ENCODE measurements around the gene LEO1.

Gene LEO1

DNA sequence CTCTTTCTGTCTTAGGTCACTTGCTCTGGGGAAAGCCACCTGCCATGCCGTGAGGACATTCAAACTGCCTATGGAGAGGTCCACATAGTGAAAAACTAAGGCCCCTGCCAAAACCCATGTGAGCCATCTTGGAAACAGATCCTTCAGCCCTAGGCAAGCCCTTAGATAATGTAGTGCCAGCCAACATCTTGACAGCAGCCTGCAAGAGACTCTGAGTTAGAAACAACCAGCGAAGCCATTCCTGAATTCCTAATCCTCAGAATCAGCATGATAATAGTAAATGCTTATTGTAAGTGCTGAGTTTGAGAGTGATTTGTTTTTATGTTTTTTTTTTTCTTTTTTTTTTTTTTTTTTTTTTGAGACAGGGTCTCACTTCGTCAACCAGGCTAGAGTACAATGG is 40.6 kb downstream of the LEO1 start:
- TF ChIP-seq GABPA (IDR thresholded peaks at IDR 0.05; ENCODE audit: low read depth) = no peak
- TF ChIP-seq, protein P1, sequence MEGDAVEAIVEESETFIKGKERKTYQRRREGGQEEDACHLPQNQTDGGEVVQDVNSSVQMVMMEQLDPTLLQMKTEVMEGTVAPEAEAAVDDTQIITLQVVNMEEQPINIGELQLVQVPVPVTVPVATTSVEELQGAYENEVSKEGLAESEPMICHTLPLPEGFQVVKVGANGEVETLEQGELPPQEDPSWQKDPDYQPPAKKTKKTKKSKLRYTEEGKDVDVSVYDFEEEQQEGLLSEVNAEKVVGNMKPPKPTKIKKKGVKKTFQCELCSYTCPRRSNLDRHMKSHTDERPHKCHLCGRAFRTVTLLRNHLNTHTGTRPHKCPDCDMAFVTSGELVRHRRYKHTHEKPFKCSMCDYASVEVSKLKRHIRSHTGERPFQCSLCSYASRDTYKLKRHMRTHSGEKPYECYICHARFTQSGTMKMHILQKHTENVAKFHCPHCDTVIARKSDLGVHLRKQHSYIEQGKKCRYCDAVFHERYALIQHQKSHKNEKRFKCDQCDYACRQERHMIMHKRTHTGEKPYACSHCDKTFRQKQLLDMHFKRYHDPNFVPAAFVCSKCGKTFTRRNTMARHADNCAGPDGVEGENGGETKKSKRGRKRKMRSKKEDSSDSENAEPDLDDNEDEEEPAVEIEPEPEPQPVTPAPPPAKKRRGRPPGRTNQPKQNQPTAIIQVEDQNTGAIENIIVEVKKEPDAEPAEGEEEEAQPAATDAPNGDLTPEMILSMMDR (IDR thresholded peaks at IDR 0.05; ENCODE audit: insufficient read depth, low read length) = no peak
- TF ChIP-seq, protein P2, sequence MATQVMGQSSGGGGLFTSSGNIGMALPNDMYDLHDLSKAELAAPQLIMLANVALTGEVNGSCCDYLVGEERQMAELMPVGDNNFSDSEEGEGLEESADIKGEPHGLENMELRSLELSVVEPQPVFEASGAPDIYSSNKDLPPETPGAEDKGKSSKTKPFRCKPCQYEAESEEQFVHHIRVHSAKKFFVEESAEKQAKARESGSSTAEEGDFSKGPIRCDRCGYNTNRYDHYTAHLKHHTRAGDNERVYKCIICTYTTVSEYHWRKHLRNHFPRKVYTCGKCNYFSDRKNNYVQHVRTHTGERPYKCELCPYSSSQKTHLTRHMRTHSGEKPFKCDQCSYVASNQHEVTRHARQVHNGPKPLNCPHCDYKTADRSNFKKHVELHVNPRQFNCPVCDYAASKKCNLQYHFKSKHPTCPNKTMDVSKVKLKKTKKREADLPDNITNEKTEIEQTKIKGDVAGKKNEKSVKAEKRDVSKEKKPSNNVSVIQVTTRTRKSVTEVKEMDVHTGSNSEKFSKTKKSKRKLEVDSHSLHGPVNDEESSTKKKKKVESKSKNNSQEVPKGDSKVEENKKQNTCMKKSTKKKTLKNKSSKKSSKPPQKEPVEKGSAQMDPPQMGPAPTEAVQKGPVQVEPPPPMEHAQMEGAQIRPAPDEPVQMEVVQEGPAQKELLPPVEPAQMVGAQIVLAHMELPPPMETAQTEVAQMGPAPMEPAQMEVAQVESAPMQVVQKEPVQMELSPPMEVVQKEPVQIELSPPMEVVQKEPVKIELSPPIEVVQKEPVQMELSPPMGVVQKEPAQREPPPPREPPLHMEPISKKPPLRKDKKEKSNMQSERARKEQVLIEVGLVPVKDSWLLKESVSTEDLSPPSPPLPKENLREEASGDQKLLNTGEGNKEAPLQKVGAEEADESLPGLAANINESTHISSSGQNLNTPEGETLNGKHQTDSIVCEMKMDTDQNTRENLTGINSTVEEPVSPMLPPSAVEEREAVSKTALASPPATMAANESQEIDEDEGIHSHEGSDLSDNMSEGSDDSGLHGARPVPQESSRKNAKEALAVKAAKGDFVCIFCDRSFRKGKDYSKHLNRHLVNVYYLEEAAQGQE (IDR thresholded peaks at IDR 0.05; ENCODE audit: insufficient replicate concordance, low read depth) = no peak
- TF ChIP-seq POLR2AphosphoS5 (IDR thresholded peaks at IDR 0.05; ENCODE audit: low read depth) = no peak
- no peak for TF ChIP-seq SPI1 (IDR thresholded peaks at IDR 0.05; ENCODE audit: borderline replicate concordance, low read depth)
- Histone ChIP-seq H3K27ac (replicated peaks) (no peak overlapping the region), H3K4me3 (replicated peaks; ENCODE audit: insufficient read depth, low read length) (no peak overlapping the region), H3K27me3 (ENCODE audit: insufficient read depth, poor library complexity, severe bottlenecking) (no peaks in the 10 kb centered on the region)
- DNase-seq (ENCODE audit: low read depth in 1 of 2, low spot score in 1 of 2) = no peak

DNA sequence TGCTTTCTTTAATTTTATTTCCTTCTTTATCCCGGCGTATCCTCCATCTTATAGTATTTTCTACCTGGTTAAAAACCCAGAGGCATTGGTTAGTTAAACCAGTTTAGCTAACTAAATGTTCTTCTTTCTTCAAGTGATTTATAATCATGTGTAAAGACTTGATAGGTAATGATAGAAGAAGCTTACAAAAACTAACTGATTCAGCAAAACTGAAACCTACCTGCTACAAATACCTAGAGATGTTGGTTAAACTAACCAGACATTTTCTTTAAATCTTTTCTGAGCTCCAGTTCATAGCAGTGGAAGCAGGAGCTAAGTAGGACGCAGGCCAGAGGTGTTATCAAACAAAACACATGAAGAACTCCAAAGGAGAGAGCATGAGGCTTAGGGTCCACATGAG is 44.8 kb downstream of the LEO1 start:
- TF ChIP-seq SPI1 (IDR thresholded peaks at IDR 0.05; ENCODE audit: borderline replicate concordance, low read depth) (no peak), GABPA (IDR thresholded peaks at IDR 0.05; ENCODE audit: low read depth) (no peak)
- TF ChIP-seq, protein P2 (IDR thresholded peaks at IDR 0.05; ENCODE audit: insufficient replicate concordance, low read depth) = no peak
- no peak for DNase-seq (ENCODE audit: low read depth in 1 of 2, low spot score in 1 of 2)

DNA sequence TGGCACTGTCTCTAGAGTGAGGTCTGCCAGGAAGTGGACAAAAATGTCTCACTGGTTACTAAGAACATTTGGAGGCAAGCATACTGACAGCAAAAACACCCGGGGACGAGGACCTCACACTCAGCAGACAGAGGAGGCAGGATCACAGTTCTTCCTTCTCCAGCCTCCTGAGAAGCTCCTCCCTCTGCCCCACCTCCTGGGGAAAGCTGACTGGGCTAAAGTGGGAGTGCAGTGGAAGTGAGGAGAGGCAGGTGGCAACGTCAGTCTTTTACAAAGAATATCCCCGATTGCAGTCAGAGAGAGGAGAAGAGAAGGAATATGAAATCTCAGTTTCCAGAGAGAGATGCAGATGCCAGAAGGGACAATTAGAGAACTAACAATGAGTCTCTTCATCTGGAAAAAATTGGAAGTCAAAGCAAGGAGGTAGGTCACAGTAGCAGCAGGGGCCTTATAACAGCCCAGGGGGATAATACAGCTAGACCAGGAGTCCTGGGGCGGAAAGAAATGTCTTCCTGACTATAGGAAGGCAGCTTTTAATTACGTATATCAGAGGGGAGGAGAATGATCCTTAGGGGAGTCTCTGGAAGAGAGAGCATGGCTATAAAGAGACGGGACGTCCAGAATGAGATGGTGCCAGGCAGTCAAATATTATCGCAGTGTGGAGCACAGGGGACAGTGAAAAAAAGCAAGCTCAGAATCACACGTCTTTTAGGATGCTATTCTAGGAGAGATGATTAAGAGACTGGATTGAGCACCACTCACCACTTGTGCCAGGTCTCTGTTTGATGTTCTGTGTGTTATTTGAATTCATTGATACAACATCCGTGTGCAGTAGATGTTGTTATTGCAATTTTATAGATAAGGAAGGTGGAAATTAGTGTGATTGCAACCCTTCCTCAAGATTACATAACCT is 47.2 kb downstream of the LEO1 start:
- TF ChIP-seq, protein P2 (IDR thresholded peaks at IDR 0.05; ENCODE audit: insufficient replicate concordance, low read depth) = no peak
- no peak for TF ChIP-seq SPI1 (IDR thresholded peaks at IDR 0.05; ENCODE audit: borderline replicate concordance, low read depth)
- TF ChIP-seq, protein P1 (IDR thresholded peaks at IDR 0.05; ENCODE audit: insufficient read depth, low read length) = no peak
- TF ChIP-seq GABPA (IDR thresholded peaks at IDR 0.05; ENCODE audit: low read depth) = no peak
- no peak for TF ChIP-seq POLR2AphosphoS5 (IDR thresholded peaks at IDR 0.05; ENCODE audit: low read depth)
- DNase-seq (ENCODE audit: low read depth in 1 of 2, low spot score in 1 of 2) = no peak
- Histone ChIP-seq H3K27me3 (ENCODE audit: insufficient read depth, poor library complexity, severe bottlenecking) (no peaks in the 10 kb centered on the region), H3K27ac (replicated peaks) (no peak overlapping the region), H3K4me3 (replicated peaks; ENCODE audit: insufficient read depth, low read length) (no peak overlapping the region)

More for the DNA sequence above, 44.8 kb downstream of the LEO1 start:
- Histone ChIP-seq H3K27ac (replicated peaks) (no peak overlapping the region), H3K27me3 (ENCODE audit: insufficient read depth, poor library complexity, severe bottlenecking) (no peaks in the 10 kb centered on the region), H3K4me3 (replicated peaks; ENCODE audit: insufficient read depth, low read length) (no peak overlapping the region)
